ENCODE measurements around the gene SSBP3. TPM values are rescaled to one million over a fixed set of nuclear protein-coding genes. Genes with fewer than 3 reads are reported as not detected.

The SSBP3 gene
- total and polyA plus RNA-seq, 2 experiments from 2014 or later, result 47.4 to 68.6 TPM

DNA sequence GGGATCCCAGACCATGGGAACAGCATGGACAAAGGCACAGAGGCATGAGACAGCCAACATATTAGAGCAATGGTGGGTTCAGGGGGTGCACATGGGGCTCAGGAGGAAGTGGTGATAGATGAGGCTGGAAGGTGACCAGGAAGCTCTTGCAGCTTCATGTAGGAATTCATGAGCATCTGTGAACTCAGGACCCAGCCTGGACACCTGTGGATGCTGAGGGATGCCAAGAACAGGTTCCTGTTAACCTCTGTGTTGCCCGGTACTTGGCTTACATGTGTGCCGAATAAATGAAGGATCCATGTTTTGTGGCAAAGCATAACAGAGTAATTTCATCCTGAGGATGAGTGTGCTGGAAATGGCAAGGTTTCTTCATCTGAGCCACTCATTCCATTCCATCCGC is 9.3 kb upstream of the SSBP3 start:
- DNase-seq (ENCODE audit: low spot score), result no peak

DNA sequence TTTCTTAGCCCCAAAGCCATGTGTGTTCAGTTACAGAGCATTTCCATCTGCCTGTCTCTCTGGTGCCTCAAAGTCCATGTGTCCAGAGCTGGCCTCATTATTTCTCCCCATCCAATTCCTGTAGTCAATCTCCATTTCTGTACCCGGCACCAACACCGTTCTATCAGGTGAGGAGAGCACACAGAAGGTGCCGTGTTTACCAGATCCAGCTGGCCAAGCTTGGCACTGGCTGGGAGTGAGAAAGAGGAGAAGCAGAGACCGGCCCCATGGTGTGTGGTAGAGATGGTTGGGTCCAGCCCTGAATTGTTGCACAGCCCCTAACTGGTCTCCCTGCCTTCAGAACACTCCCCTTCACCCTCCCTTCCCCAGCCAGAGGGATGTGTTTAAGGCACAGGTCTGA is 7.5 kb upstream of the SSBP3 start:
- Histone ChIP-seq H3K4me1 (ENCODE audit: insufficient read depth) (peaks cover 23% of the 10 kb centered on the region), H3K4me3 (no peak overlapping the region), H3K36me3 (ENCODE audit: insufficient read depth) (no peaks in the 10 kb centered on the region), H3K79me2 (replicated peaks; ENCODE audit: insufficient read depth) (no peaks in the 10 kb centered on the region), H2AFZ (0 out of 2 replicates have a peak overlapping the region, but pooled peaks have one; percentile 47), H3K27me3 (ENCODE audit: insufficient read depth) (no peaks in the 10 kb centered on the region), H4K20me1 (replicated peaks; ENCODE audit: insufficient read depth) (no peaks in the 10 kb centered on the region), H3K9me2 (ENCODE audit: insufficient read depth) (no peaks in the 10 kb centered on the region), H3F3A (replicated peaks; ENCODE audit: low read depth) (no peaks in the 10 kb centered on the region), H3K4me2 (no peak overlapping the region), H3K27ac (ENCODE audit: low read depth) (no peak overlapping the region)
- Mint-ChIP-seq H3K4me3 (no peak overlapping the region), H3K9me3 (no peaks in the 10 kb centered on the region; the same call in 1 of the 3 replicates), H3K4me1 (peaks cover 33% of the 10 kb centered on the region), H3K36me3 (ENCODE audit: low read depth) (no peaks in the 10 kb centered on the region), H3K27me3 (ENCODE audit: insufficient read depth, low read depth, poor library complexity) (peaks cover 18% of the 10 kb centered on the region), H3K27ac (no peak overlapping the region)
- DNase-seq (ENCODE audit: low spot score), result no peak
- ATAC-seq, result no peak
- no peak for TF ChIP-seq ZNF331 (CRISPR knock-in tag; IDR thresholded peaks at IDR 0.05; ENCODE audit: low read depth)

More for the DNA sequence above, 9.3 kb upstream of the SSBP3 start:
- no peaks in the 10 kb centered on the region for H4K20me1 ChIP-seq (replicated peaks; ENCODE audit: insufficient read depth)
- TF ChIP-seq, protein P1, sequence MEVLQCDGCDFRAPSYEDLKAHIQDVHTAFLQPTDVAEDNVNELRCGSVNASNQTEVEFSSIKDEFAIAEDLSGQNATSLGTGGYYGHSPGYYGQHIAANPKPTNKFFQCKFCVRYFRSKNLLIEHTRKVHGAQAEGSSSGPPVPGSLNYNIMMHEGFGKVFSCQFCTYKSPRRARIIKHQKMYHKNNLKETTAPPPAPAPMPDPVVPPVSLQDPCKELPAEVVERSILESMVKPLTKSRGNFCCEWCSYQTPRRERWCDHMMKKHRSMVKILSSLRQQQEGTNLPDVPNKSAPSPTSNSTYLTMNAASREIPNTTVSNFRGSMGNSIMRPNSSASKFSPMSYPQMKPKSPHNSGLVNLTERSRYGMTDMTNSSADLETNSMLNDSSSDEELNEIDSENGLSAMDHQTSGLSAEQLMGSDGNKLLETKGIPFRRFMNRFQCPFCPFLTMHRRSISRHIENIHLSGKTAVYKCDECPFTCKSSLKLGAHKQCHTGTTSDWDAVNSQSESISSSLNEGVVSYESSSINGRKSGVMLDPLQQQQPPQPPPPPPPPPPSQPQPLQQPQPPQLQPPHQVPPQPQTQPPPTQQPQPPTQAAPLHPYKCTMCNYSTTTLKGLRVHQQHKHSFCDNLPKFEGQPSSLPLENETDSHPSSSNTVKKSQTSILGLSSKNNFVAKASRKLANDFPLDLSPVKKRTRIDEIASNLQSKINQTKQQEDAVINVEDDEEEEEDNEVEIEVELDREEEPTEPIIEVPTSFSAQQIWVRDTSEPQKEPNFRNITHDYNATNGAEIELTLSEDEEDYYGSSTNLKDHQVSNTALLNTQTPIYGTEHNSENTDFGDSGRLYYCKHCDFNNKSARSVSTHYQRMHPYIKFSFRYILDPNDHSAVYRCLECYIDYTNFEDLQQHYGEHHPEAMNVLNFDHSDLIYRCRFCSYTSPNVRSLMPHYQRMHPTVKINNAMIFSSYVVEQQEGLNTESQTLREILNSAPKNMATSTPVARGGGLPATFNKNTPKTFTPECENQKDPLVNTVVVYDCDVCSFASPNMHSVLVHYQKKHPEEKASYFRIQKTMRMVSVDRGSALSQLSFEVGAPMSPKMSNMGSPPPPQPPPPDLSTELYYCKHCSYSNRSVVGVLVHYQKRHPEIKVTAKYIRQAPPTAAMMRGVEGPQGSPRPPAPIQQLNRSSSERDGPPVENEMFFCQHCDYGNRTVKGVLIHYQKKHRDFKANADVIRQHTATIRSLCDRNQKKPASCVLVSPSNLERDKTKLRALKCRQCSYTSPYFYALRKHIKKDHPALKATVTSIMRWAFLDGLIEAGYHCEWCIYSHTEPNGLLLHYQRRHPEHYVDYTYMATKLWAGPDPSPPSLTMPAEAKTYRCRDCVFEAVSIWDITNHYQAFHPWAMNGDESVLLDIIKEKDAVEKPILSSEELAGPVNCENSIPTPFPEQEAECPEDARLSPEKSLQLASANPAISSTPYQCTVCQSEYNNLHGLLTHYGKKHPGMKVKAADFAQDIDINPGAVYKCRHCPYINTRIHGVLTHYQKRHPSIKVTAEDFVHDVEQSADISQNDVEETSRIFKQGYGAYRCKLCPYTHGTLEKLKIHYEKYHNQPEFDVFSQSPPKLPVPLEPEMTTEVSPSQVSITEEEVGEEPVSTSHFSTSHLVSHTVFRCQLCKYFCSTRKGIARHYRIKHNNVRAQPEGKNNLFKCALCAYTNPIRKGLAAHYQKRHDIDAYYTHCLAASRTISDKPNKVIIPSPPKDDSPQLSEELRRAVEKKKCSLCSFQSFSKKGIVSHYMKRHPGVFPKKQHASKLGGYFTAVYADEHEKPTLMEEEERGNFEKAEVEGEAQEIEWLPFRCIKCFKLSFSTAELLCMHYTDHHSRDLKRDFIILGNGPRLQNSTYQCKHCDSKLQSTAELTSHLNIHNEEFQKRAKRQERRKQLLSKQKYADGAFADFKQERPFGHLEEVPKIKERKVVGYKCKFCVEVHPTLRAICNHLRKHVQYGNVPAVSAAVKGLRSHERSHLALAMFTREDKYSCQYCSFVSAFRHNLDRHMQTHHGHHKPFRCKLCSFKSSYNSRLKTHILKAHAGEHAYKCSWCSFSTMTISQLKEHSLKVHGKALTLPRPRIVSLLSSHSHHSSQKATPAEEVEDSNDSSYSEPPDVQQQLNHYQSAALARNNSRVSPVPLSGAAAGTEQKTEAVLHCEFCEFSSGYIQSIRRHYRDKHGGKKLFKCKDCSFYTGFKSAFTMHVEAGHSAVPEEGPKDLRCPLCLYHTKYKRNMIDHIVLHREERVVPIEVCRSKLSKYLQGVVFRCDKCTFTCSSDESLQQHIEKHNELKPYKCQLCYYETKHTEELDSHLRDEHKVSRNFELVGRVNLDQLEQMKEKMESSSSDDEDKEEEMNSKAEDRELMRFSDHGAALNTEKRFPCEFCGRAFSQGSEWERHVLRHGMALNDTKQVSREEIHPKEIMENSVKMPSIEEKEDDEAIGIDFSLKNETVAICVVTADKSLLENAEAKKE (CRISPR knock-in tag; IDR thresholded peaks at IDR 0.05), result no peak
- Mint-ChIP-seq H3K36me3 (ENCODE audit: low read depth) (no peaks in the 10 kb centered on the region), H3K27ac (no peak overlapping the region), H3K4me1 (peaks cover 15% of the 10 kb centered on the region), H3K9me3 (no peaks in the 10 kb centered on the region; the same call in 1 of the 3 replicates), H3K4me3 (no peak overlapping the region), H3K27me3 (ENCODE audit: insufficient read depth, low read depth, poor library complexity) (peaks cover 20% of the 10 kb centered on the region)
- no peaks in the 10 kb centered on the region for H3K9me2 ChIP-seq (ENCODE audit: insufficient read depth)
- H3K36me3 ChIP-seq (ENCODE audit: insufficient read depth), result no peaks in the 10 kb centered on the region
- H3K4me2 ChIP-seq, result no peak overlapping the region
- H3K27ac ChIP-seq (ENCODE audit: low read depth), result no peak overlapping the region
- no peak for ATAC-seq
- no peaks in the 10 kb centered on the region for H3K79me2 ChIP-seq (replicated peaks; ENCODE audit: insufficient read depth)
- H3K27me3 ChIP-seq (ENCODE audit: insufficient read depth), result no peaks in the 10 kb centered on the region
- H3K4me3 ChIP-seq, result no peak overlapping the region
- peaks cover 6% of the 10 kb centered on the region; the same call in 1 of the 2 replicates for H3K4me1 ChIP-seq (ENCODE audit: insufficient read depth)
- H3F3A ChIP-seq (replicated peaks; ENCODE audit: low read depth), result no peaks in the 10 kb centered on the region
- no peak overlapping the region for H2AFZ ChIP-seq
